Stomach (tissue), 9 donors: ENCODE results near the gene HGS. TPM values are rescaled to one million over a fixed set of nuclear protein-coding genes. Genes with fewer than 3 reads are reported as not detected.

Experiments used
- DNase-seq, 2 donors: peaks; one replicate each; pipeline versions ENCODE4 v3.0.0 to v3.0.0-alpha.2; 2013 to 2019
- H3K27ac ChIP-seq, 5 donors: fragments of 200-600 bp in 4 of 5; sonication (generic) in 4 of 5; one replicate each; pipeline ENCODE4 v1.5.1; 2013 to 2019; ENCODE audit warnings: mild to moderate bottlenecking in 1 of 5, moderate library complexity in 1 of 5
- H3K27me3 ChIP-seq, 3 donors: fragments of 200-600 bp; sonication (generic); one replicate each; pipeline ENCODE4 v1.5.1; 2017 to 2019; ENCODE audit warnings: mixed run types in 1 of 3
- H3K36me3 ChIP-seq, 4 donors: fragments of 200-600 bp; sonication (generic); 1 replicate in 3 of 4; 2 replicates in 1 of 4; pipeline ENCODE4 v1.5.1; 2016 to 2019
- H3K4me1 ChIP-seq, 4 donors: fragments of 200-600 bp; sonication (generic); one replicate each; pipeline ENCODE4 v1.5.1; 2016 to 2019
- H3K4me3 ChIP-seq, 4 donors: fragments of 200-600 bp; sonication (generic) in 3 of 4; one replicate each; pipeline ENCODE4 v1.5.1; 2016 to 2019; ENCODE audit warnings: mild to moderate bottlenecking in 1 of 4
- H3K9me3 ChIP-seq, 4 donors: fragments of 200-600 bp; sonication (generic); one replicate each; pipeline ENCODE4 v1.5.1; 2016 to 2019
- EP300 ChIP-seq: sonication (generic); formaldehyde crosslinking; IDR thresholded peaks from one replicate; pipeline ENCODE4 v1.6.1; 2017; ENCODE audit warnings: antibody characterized with exemption
- POLR2A ChIP-seq, 4 donors: fragments of 450-650 bp; IDR thresholded peaks; one replicate each; pipeline ENCODE4 v1.6.1; 2016; ENCODE audit warnings: antibody characterized with exemption in 4 of 4, control low read depth in 2 of 4, mild to moderate bottlenecking in 1 of 4, moderate library complexity in 1 of 4
- POLR2AphosphoS5 ChIP-seq, 3 donors: sonication (generic); formaldehyde crosslinking; IDR thresholded peaks; one replicate each; pipeline ENCODE4 v1.6.1; 2016; ENCODE audit warnings: antibody characterized with exemption in 3 of 3
- WGBS, 5 donors: extraction: QIAGEN DNeasy Blood & Tissue Kit in 3 of 5; methylation state at CpG; one replicate each; pipeline versions ENCODE4 v1.1.5 to v1.1.7; 2013 to 2018; 5-methylcytosine and 5-hydroxymethylcytosine counted together
- intact Hi-C: fragments of 100-400 bp; cut with DNase I; formaldehyde crosslinking; loops from one replicate; pipeline ENCODE4 v1.15.1; 2023; ENCODE audit warnings: low total_unique reads
- polyA plus RNA-seq, 3 donors: library from polyadenylated mRNA; stranded (reverse); fragments of 200-250 nt; gene quantifications; one replicate each; pipeline ENCODE4 v1.2.3, GENCODE V29; 2013
- total RNA-seq, 5 donors: library from RNA; depleted of rRNA; stranded (reverse); fragments of >200 nt; gene quantifications; one replicate each; pipeline versions ENCODE4 v1.1.0 to v1.2.3, GENCODE V29; 2014 to 2016
- TF ChIP-seq, protein P1 (sequence below), 7 experiments: fragments of 450-650 bp in 4 of 7; fragments of 200-600 bp in 3 of 7; sonication (generic) in 3 of 7; IDR thresholded peaks; one replicate each; pipeline ENCODE4 v1.5.1; 2016 to 2019; ENCODE audit warnings: antibody characterized with exemption in 7 of 7, control low read depth in 2 of 7, mild to moderate bottlenecking in 1 of 7
- donor health status: healthy with polysubstance abuse.
- donor health status: Bipolar disorder and iron deficiency.
- donor health status: healthy.

HGS gene
- total and polyA plus RNA-seq, 8 donors = 52.0 to 275 (median 129) TPM

DNA sequence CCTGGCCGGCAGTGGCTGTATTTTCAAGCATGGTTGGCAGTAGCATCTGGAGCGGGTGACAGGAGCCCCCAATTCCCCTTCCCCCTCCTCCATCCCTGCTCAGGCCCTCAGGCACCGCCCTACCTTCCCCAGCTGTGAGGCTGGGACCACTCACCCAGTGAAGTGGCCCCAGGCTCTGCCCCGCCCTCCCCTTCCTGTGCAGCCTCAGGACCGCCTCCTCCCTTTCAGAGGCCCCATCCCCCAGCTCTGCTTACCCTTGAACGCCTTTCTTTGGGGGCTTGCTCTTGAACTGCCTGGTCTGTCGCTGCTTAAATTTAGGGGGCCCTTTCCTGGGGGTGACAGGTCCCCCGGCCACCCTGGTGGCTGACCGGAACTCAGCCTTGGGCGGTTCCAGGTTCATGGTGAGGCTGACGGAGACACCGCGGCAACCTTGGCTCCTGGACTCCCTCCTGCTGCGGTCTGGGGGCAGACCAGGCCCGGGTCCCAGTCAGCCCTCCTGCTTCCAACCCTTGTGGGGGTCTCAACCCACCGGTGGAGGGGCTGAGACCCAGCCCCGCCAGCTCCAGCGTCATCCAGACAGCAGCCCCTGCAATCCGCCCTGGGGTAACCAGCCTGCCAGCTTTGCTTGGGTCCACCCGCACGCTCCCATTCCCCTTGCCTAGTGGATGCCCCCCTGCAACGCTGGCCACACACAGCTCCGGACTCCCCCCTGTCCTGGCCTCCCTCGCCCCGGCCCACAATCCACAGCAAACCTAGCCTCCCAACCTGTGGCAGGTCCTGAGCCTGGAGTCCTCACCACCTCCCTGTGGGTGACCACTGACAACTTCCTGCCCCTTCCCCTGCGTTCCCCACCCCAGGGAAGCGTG, 30.7 kb upstream of the HGS start:
- DNase-seq = peak in 1 of 2 donors; percentile 64
- TF ChIP-seq, protein P1, sequence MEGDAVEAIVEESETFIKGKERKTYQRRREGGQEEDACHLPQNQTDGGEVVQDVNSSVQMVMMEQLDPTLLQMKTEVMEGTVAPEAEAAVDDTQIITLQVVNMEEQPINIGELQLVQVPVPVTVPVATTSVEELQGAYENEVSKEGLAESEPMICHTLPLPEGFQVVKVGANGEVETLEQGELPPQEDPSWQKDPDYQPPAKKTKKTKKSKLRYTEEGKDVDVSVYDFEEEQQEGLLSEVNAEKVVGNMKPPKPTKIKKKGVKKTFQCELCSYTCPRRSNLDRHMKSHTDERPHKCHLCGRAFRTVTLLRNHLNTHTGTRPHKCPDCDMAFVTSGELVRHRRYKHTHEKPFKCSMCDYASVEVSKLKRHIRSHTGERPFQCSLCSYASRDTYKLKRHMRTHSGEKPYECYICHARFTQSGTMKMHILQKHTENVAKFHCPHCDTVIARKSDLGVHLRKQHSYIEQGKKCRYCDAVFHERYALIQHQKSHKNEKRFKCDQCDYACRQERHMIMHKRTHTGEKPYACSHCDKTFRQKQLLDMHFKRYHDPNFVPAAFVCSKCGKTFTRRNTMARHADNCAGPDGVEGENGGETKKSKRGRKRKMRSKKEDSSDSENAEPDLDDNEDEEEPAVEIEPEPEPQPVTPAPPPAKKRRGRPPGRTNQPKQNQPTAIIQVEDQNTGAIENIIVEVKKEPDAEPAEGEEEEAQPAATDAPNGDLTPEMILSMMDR (IDR thresholded peaks at IDR 0.05) = no peak
- TF ChIP-seq POLR2AphosphoS5 (IDR thresholded peaks at IDR 0.05) = no peak
- Histone ChIP-seq H3K27ac (no peak overlapping the region), H3K4me1 (peaks cover 0 to 16% (median 9%) of the 10 kb centered on the region in 4 donors), H3K27me3 (peaks cover 21 to 79% (median 29%) of the 10 kb centered on the region in 3 donors), H3K4me3 (peak overlapping the region in 2 of 4 donors; percentile 12 to 22), H3K36me3 (no peaks in the 10 kb centered on the region), H3K9me3 (peaks cover 0 to 11% (median 8%) of the 10 kb centered on the region in 4 donors)
- intact Hi-C loops = no loop called here
- WGBS, 5 donors = 27 to 41% (median 33%) methylated on average over 16 to 27 of the region's 27 CpGs

DNA sequence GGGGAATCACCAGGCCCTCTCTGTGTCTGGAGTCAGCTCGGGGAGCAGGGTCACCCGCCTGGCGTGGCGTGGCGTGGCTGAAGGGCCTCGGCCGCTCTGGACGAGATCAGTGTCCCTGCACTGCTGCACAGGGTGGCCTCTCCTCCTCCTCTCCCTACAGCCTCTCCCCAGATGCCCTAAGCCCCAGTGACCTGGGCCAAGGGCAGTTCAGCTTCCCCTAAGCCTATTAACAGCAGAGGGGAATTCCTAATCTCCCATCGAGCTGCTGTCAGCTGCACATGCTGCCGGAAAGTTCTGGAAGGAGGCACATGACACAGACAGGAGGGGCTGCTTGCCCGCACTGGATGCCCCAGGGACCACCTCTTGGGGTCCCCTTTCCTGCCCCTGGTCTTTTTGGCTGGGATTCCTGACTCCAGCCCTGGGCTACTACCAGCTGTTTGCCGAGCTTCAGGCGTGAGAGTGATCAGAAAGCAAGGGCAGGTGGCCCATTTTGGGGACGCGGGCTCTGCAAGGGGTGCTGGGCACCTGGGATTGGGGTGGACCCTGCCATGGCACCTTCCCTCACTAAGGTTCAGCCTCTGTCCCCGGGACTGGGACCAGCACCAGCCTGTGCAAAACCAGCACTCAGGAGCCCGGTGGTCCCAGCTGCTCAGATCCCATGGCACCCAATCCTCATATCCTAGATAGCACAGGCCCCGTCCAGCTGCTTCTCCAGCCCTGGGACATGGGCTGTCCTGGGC, 28.3 kb upstream of the HGS start:
- Histone ChIP-seq H3K36me3 (no peaks in the 10 kb centered on the region), H3K27ac (no peak overlapping the region), H3K9me3 (no peaks in the 10 kb centered on the region), H3K27me3 (peaks cover 7 to 55% (median 9%) of the 10 kb centered on the region in 3 donors), H3K4me1 (peaks cover 0 to 15% (median 12%) of the 10 kb centered on the region in 4 donors), H3K4me3 (no peak overlapping the region)
- peak in 1 of 2 donors; percentile 28 for DNase-seq
- intact Hi-C loops = no loop called here
- TF ChIP-seq POLR2A (IDR thresholded peaks at IDR 0.05) (no peak), POLR2AphosphoS5 (IDR thresholded peaks at IDR 0.05) (no peak), EP300 (no peak)
- TF ChIP-seq, protein P1 (IDR thresholded peaks at IDR 0.05) = no peak
- 71 to 90% (median 83%) methylated on average over 10 to 18 of the region's 18 CpGs for WGBS, 5 donors

DNA sequence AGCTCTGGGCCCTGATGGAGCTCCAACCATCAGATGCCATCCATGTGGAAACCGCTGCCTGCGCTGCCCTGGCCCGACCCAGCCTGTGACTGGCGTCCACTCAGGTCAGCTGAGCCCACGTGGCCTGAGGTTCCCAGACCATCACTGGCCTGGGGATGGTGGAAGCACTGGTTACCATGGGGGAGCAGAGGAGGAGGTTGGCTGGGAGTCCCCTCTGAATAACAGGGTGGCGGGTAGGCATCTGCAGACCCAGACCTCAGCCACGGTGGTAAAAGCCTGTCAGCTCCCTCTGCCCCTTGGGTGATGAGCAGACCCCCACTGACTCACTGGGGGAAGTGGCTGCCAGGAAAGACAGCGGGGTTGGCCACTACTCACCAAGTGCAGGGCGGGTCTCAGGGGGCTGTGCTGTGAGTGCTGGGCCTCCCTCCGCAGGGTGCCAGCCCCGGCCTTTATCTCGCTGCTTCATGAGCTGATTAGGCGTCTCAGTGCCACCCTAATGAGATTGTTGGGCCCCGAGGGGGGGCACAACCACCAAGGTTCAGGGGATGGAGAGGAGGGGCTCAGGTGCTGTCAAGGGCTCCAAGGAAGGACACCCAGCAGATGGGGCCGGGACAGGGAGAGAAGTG, 27.6 kb upstream of the HGS start, which contains the start of gene PDE6G:
Gene PDE6G (minus strand): TSS at position 425 of the 626 bp plus-strand sequence. CDS start 3,237 bp downstream, outside the sequence.
- no peak for DNase-seq
- intact Hi-C loops = no loop called here
- H3K36me3 ChIP-seq = no peaks in the 10 kb centered on the region
- H3K27ac ChIP-seq = peak within 1 kb of the TSS in 2 of 5 donors; percentile 24 to 48
- peaks cover under 1 to 48% (median 6%) of the 10 kb centered on the region in 3 donors for H3K27me3 ChIP-seq
- no peak within 1 kb of the TSS for H3K4me3 ChIP-seq
- no peaks in the 10 kb centered on the region for H3K9me3 ChIP-seq
- peaks cover 0 to 21% (median 12%) of the 10 kb centered on the region in 4 donors for H3K4me1 ChIP-seq
- 62 to 76% (median 68%) methylated on average over 15 of the region's 15 CpGs for WGBS, 5 donors
- TF ChIP-seq, protein P1 (IDR thresholded peaks at IDR 0.05) = no peak
- no peak for TF ChIP-seq POLR2A (IDR thresholded peaks at IDR 0.05)
- TF ChIP-seq EP300 = no peak

DNA sequence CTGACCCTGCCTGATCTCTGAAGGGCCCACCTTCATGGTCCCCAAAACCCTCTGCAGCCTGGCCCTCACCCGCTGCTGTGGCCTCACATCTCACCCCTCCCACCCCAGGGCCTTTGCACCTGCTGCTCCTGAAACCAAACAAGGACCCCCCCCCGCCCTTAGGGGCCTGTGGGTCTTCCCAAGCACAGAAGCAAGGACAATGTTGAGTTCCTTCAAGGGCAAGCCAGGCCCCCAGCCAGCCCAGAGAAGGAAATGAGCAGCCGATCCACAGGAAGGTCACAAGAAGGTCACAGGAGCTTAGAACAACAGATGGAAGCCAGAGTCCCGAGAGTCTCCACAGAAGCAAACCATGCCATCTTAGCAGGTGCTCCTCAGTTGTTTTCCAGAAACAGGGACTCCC, 27.0 kb upstream of the HGS start:
- TF ChIP-seq EP300 (no peak), POLR2AphosphoS5 (IDR thresholded peaks at IDR 0.05) (no peak), POLR2A (IDR thresholded peaks at IDR 0.05) (no peak)
- H3K4me3 ChIP-seq = no peak overlapping the region
- DNase-seq = peak; percentile 31 to 65
- 44 to 64% (median 55%) methylated on average over 4 of the region's 4 CpGs for WGBS, 5 donors
- H3K36me3 ChIP-seq = no peaks in the 10 kb centered on the region
- H3K27ac ChIP-seq = peak overlapping the region in 2 of 5 donors; percentile 24 to 48
- intact Hi-C loops = no loop called here
- H3K4me1 ChIP-seq = peaks cover 0 to 21% (median 12%) of the 10 kb centered on the region in 4 donors
- peaks cover 0 to 42% (median 6%) of the 10 kb centered on the region in 3 donors for H3K27me3 ChIP-seq
- H3K9me3 ChIP-seq = no peaks in the 10 kb centered on the region
